PFSK-1 (cell line): ENCODE measurements around the gene CNKSR1.

Experiments used
- FOXP2 ChIP-seq: optimal IDR thresholded peaks from 2 replicates; pipeline ENCODE3; 2011; ENCODE audit warnings: borderline replicate concordance, control low read depth, inconsistent platforms; ENCODE audit not compliant: insufficient read depth; ENCODE audit errors: extremely low read length, extremely low read depth
- POLR2AphosphoS5 ChIP-seq: IDR thresholded peaks from 2 replicates; pipeline ENCODE4 v1.6.1; 2012; ENCODE audit warnings: low read depth, mild to moderate bottlenecking, control low read depth, low read length, moderate library complexity
- REST ChIP-seq, 2 experiments: IDR thresholded peaks; 2 replicates each; pipeline versions ENCODE4 v1.6.1 to v1.8.0; 2011 to 2012; ENCODE audit warnings: low read depth in 2 of 2, low read length in 2 of 2, control low read depth in 1 of 2, inconsistent platforms in 1 of 2, mild to moderate bottlenecking in 1 of 2, moderate library complexity in 1 of 2; ENCODE audit not compliant: insufficient read depth in 1 of 2
- SIN3A ChIP-seq: IDR thresholded peaks from 2 replicates; pipeline ENCODE4 v1.6.1; 2012; ENCODE audit warnings: mild to moderate bottlenecking, low read length, moderate library complexity, borderline replicate concordance; ENCODE audit not compliant: insufficient read depth
- TAF1 ChIP-seq: IDR thresholded peaks from 2 replicates; pipeline ENCODE4 v1.6.1; 2012; ENCODE audit warnings: low read length, control low read depth, borderline replicate concordance; ENCODE audit not compliant: insufficient read depth

Gene CNKSR1

GRCh38 chr1:26158908-26159742, 18.2 kb upstream of the CNKSR1 start, which contains the start of gene FAM110D:
Gene FAM110D (plus strand): TSS chr1:26159079. CDS start chr1:26161292, 2,213 bp downstream.
- TF ChIP-seq POLR2AphosphoS5 (peak; percentile 59; the same call in 1 of the 2 replicates), FOXP2 (no peak)

GRCh38 chr1:26159743-26160039, 17.6 kb upstream of the CNKSR1 start:
- no peak for TF ChIP-seq FOXP2
- TF ChIP-seq REST (IDR thresholded peaks at IDR 0.05; ENCODE audit: insufficient read depth in 1 of 2, low read depth in 2 of 2, low read length in 2 of 2) = no peak
- no peak for TF ChIP-seq TAF1
- no peak for TF ChIP-seq SIN3A
- TF ChIP-seq POLR2AphosphoS5 = no peak

- TF ChIP-seq SIN3A = no peak
- TF ChIP-seq FOXP2 = no peak
- TF ChIP-seq TAF1 = no peak
- TF ChIP-seq POLR2AphosphoS5 = no peak
- TF ChIP-seq REST (IDR thresholded peaks at IDR 0.05; ENCODE audit: insufficient read depth in 1 of 2, low read depth in 2 of 2, low read length in 2 of 2) = no peak
These were observed 16.5 kb upstream of the CNKSR1 start for GRCh38 chr1:26160527-26161414.

- no peak for TF ChIP-seq FOXP2
- TF ChIP-seq SIN3A = no peak
- TF ChIP-seq REST (IDR thresholded peaks at IDR 0.05; ENCODE audit: insufficient read depth in 1 of 2, low read depth in 2 of 2, low read length in 2 of 2) = no peak
- no peak for TF ChIP-seq TAF1
- TF ChIP-seq POLR2AphosphoS5 = no peak
These were observed 15.7 kb upstream of the CNKSR1 start for GRCh38 chr1:26161415-26162219.

- TF ChIP-seq FOXP2 (no peak), SIN3A (no peak), TAF1 (no peak), REST (IDR thresholded peaks at IDR 0.05; ENCODE audit: insufficient read depth in 1 of 2, low read depth in 2 of 2, low read length in 2 of 2) (no peak), POLR2AphosphoS5 (no peak)
These were observed 15.0 kb upstream of the CNKSR1 start for GRCh38 chr1:26162220-26162709.
